HCEC 1CT (cell line): Measurements from ENCODE around the gene OR2C1.

Source experiments
- DNase-seq: peaks from one replicate; pipeline ENCODE4 v3.0.0-alpha.2; 2017

Gene OR2C1

DNA sequence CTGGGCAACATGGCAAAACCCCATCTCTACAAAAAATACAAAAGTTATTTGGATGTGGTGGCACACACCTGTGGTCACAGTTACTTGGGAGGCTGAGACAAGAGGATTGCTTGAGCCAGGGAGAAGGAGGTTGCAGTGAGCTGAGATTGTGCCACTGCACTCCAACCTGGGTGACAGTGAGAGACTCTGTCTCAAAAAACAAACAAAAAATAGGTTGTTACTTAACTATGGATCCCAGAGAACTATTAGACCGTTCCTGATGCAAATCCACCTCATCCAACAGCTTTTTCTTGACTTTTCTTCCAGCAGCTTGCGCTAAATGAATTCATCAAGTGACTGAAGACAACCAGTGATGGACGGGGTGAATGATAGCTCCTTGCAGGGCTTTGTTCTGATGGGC is at the start of gene OR2C1:
TSS of gene OR2C1 (plus strand) at position 301 of the 400 bp plus-strand sequence. CDS start at position 353, 52 bp downstream.
- no peak for DNase-seq

DNA sequence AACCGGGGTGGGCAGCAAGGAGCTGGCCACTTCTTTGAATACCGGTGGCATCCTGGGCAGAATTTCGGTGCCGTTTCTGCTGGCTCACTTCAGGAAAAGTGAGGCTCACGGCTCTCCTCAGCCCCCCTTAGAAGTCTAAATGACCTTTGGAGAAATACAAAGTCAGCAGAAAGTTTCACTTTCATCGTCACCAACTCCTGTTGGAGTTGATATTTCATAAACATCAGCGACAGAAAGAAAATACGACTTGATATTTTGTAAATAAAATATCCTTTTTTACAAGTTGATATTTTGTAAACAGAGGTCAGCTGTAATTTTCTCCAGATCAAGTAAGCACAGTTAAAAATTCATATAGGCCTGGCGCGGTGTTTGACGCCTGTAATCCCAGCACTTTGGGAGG is 49.6 kb upstream of the OR2C1 start:
- DNase-seq: no peak

DNA sequence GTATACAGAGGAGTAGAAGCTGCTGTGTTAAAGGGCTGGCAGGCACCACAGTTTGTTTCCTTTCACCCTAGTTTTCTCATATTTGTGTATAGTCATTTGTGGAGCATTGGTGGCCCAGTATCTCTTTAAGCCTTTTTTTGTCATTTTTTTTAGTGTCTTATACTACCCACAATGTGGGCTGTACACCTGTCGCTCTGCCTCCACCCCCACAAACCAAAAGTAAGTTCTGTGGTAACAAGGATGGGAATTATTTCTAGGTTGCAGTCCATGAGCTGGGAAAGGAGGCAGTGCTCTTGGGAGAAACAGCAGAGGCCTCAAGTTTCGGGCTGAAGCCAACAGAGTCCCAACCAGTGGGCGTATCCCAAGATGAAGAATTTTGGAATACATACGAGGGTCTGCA is 44.2 kb upstream of the OR2C1 start:
- no peak for DNase-seq

DNA sequence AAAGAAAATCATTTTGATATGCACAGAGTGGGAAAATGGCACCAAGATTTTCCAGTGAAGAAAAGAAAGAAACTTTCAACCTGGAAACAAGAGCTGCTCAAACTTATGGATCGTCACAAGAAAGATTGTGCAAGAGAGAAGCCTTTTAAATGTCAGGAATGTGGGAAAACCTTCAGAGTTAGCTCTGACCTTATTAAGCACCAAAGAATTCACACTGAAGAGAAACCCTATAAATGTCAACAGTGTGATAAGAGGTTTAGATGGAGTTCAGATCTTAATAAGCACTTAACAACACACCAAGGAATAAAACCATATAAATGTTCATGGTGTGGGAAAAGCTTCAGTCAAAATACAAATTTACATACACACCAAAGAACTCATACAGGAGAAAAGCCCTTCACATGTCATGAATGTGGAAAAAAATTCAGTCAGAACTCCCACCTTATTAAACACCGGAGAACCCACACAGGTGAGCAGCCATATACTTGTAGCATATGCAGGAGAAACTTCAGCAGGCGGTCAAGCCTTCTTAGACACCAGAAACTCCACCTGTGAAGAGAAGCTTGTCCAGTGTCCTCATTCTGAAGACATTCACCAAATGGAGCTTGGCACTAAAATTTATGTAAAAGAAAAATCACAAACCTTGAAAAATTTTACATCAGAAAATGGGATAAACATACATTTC is 38.2 kb upstream of the OR2C1 start:
- no peak for DNase-seq

DNA sequence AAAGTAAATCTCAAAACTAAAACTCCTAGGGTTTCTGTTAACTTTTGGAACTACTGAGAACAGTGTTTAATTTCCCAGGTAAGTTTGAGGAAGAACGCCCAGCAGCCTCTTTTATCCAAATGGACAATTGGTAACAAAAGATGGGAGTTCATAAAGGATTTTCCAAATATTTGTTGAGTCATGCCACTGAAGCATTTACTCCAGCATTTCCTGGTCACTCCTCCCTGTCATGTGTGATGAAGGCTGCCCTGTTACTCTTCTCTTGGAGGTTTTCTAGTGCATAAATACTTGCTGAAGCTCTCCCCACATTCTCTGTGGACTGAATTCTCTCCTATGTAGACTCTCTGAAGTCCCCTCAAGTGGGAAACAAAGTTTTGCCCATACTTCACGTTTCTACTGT is 33.9 kb upstream of the OR2C1 start:
- DNase-seq: no peak

DNA sequence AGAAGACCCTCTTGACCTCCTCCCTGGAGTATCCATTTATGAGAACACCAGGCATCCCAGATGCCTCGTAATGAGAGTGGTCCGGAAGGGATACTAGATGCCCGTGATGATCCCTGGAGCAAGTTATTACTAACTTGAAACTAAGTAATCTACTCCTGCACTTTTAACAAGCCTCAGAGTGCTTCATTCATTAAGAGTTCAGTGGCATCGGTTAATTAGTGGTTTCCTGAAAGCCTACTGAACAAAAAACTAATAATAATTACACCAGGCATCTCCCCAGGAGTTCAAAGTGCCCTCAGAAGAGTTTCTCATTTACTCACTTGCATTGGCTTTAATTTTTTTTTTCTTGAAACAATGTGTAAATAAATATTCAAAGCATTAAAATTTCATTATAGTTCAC is 28.2 kb upstream of the OR2C1 start:
- no peak for DNase-seq

DNA sequence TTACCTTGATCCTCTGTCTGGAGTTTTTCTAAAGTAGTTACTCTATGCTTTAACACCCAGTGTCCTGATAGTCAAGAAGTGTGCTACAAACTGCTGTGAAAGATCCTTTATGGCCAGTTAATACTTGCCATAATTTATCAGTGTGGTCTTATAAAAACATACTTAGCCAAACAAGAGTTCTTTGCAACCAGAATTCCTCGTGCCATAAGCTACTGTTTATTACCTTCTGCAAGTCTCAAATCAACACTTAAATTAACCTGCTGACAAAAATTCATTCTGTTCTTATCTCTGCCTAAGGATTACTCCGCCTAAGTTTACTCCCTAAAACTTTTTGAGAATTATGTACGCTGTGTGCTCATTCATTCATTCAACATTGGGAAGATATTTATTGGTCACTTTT is 27.6 kb upstream of the OR2C1 start:
- no peak for DNase-seq

DNA sequence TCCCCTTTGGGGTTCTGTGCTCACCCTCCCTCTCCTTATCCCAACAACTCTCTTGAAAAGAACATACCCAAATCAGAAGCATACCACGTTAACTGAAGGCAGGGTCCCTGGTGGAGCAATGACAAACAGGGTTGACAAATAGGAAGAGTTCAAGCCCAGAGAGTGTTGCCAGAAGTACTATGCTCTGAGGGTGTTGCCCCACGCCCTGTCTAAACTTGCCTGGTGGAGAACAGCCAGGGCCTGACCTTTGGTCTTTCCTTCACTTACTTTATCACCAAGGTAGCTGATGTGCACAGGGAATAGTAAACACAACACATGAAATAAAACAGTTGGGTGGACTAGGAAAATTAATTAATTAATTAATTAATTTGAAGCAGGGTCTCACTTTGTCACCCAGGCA is 27.0 kb upstream of the OR2C1 start:
- no peak for DNase-seq

DNA sequence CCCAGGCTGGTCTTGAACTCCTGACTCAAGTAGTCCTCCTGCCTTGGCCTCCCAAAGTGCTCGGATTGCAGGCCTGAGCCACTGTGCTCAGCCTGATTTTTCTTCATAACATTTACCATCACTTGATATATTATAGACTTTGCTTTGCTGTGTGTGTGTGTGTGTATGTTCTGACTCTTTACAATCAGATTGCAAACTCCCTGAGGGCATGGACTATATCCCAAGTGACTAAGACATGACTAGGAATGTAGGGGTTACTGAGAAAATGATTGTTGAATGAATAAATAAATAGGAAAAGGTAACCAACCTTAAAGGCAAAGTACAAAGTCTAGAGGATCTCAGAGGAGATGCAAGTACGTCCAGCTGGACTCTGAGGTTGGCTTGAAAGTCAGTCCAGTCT is 9.6 kb upstream of the OR2C1 start:
- DNase-seq: no peak

DNA sequence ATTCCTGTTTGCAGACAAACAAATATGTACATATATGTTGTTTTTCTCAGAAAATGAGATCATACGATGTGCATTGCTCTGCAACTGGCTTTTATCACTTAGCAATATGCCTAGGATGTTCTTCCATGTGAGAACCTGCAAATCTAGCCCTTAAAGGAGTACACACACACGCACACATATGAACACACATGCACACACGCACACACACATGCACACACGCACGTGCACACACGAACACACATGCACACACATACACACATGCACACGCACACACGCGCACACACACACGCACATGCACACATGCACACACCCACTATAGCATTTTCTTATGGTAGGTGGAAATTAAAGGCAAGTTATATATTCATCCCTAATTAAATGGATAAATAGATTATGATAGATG is 8.1 kb upstream of the OR2C1 start:
- no peak for DNase-seq

DNA sequence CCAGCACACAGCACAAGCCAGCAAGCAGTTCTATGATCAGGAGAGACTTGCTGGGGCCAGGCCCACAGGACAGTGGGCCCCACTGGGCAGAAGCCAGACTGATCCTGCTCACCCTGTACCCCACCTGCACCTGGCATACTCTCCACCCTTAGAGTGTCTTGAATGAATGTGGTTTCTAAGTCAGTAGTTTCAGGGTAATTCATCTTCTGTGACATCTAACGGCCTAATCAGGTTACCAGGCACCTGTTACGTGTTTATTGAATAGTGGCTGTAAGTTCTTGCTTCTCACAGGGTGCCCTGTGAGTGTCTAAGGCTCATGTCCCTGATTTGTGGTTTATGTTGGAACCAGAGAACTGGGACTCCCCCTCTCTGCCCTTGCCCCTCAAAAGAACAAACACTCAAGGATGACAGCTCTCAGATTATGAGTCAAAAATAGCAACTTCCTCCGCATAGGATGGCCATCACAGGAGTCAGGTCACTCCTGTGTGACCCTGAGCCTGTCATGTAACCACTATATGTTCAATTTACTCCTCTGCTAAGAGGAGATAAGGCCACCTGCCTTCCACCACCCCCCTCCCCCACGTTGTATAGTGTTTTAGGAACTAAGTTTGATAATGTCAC is 7.0 kb upstream of the OR2C1 start:
- no peak for DNase-seq

DNA sequence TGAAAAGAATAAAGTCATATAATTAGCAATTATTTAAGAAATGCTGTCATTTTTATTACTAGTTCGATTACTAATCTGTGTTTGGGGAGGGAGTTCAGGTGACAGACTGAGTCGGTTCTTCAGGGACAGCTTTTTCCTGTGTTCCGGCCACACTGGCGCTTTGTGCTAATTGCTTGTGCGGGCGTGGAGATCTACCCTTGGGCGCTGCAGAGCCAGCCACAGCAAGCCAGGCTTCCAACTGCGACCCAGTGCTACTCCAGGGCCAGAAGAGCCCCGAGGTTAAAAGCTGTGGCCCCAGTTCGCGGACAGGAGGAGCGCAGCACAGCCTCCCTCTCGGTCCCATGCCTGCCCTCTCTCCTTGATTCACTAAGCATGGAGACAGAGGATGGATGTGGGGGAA is 6.5 kb upstream of the OR2C1 start:
- no peak for DNase-seq

DNA sequence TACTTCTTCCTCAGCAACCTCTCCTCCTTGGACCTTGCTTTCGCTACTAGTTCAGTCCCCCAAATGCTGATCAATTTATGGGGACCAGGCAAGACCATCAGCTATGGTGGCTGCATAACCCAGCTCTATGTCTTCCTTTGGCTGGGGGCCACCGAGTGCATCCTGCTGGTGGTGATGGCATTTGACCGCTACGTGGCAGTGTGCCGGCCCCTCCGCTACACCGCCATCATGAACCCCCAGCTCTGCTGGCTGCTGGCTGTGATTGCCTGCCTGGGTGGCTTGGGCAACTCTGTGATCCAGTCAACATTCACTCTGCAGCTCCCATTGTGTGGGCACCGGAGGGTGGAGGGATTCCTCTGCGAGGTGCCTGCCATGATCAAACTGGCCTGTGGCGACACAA is 429 bp downstream of the OR2C1 start:
- DNase-seq: no peak

DNA sequence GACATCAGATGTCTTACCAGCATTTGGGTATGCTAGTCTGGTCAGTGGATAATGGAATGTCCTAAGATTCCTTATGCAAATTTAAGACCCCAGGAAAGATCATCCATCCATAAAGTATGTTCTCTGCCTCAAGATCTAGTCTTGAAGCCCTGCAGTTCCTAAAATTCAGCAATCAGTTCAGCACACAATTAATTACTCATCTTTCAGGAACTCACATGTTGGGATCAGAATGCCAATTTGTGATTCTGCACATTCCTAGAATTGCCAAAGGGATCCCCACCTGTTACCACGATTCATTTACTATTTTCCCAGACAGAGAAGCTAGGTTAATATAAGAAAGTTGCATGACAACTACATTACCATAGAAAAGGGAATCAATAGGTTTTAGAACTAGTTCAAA is 3.2 kb downstream of the OR2C1 start:
- no peak for DNase-seq

DNA sequence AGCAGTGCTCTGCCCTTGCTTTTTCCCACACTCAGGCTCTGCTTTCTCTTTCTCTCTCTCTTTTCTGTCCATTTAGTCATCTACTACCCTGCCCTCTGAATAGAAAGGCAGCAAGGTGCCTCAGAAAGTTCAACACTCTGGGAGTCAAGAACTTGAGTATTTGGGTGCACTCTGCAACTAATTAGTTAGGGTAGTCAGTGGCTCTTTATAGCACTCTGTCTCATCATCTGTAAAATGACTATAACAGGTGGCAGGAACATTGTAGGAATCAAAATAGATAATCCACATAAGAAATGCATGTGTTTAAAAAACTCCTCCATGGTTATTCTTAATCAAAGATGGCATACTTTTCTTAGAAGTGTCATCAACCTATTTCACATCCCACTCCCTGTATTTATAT is 7.2 kb downstream of the OR2C1 start:
- DNase-seq: no peak

DNA sequence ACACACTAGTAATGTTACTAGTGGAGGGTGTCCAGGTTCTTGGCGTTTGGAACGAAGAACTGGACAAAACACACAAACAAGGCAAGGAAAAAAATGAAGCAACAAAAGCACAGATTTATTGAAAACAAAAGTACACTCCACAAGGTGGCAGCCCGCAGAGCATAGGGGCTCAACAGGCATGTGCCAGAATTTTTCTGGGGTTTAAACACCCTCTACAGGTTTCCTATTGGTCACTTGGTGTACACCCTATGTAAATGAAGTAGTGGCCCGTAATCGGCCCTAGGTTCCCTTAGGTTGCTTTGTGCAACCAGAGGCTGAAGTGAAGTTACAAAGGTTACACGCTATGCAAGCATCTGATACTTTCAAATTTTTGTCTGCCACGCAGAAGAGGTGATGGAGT is 8.1 kb downstream of the OR2C1 start:
- no peak for DNase-seq

DNA sequence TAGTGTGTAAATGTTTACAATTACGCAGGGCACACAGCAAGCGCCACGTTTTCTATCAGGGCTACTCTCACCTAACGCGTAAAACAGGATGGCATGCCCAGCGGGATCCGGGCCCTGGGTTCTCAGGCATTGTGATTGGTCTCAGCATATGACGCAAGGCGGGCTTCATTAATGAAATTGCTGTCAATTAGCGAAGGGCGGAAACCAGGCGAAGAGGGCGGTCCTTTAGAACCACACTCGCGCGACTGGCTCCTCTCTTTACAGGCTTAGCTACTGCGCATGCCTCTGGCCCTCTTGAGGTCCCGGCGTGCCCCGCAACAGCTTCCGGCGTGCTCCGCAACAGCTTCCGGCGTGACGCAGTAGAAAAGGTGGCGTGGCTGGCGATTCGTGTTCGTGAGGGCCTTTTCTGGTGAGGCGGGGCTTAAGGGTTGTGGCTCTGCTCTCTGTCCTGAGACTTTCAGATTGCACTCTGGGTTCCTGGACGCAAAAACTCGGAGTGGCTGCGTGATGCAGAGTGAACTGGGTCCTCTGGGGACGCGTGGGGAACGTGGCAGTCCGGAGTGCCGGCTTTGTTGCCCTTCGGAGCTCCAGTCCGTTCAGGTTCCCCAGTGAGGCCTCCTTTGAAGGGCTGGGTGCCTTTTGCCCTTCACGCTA is 9.2 kb downstream of the OR2C1 start:
- DNase-seq: peak; percentile 94

DNA sequence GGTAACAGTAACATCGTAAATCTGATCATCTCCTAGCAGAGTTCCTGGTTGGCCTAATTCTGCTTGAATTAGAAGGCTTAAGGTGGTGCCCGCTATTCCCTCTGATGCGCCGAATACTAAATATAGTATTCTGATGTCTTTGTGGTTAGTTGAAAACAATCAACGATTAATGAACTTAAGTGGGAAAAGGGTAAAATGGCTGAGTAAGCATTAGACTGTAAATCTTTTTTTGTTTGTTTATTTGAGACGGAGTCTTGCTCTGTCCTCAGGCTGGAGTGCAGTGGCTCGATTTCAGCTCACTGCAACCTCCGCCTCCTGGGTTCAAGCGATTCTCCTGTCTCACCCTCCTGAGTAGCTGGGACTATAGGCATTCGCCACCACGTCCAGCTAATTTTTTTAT is 13.4 kb downstream of the OR2C1 start:
- DNase-seq: no peak

DNA sequence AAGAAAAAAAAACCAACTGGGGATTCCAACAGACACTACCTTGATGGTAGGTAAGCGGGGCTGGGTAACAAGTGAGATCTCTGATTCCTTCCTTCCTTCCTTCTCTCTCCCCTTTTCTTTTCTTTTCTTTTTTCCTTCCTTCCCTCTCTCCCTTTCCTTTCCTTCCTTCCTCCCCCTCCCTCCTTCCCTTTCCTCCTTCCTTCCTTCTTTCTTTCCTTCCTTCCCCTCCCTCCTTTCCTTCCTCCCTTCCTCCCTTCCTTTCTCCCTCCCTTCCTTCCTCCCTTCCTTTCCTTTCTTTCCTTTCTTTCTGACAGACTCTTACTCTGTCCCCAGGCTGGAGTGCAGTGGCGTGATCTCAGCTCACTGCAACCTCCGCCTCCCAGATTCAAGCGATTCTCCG is 20.0 kb downstream of the OR2C1 start:
- no peak for DNase-seq

DNA sequence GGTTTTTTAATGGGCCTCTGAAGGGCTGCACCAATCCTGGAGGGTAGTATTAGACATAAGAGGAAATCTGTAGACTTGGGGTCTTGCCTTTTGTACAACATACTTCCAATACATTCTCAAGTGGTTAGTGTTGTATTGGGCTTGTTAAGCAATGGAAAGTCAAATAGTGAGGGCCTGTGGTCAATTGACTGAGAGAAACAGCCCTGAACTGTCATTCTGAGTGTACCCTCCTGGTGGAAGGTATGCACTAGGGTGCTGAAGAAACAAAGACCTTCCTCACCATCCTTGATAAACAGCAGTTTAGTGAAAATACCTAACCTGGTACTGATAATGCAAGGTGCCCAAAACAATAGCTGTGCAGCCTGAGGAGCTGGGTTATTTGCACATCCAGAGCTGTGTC is 22.2 kb downstream of the OR2C1 start:
- no peak for DNase-seq

DNA sequence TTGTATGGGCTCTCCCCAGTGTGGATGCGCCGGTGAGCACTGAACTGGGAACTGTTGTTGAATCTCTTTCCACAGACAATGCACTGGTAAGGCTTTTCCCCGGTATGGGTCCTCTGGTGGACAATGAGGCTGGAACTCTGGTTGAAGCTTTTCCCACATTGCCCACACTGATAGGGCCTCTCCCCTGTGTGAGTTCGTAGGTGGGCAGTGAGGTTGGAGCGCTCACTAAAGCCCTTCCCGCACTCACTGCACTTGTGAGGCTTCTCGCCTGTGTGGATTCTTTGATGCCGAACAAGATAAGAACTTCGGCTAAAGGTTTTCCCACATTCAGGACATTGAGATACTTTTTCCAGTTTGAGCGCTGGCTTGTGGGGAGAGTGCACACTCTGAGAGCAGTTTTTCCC is 27.4 kb downstream of the OR2C1 start:
- DNase-seq: no peak

DNA sequence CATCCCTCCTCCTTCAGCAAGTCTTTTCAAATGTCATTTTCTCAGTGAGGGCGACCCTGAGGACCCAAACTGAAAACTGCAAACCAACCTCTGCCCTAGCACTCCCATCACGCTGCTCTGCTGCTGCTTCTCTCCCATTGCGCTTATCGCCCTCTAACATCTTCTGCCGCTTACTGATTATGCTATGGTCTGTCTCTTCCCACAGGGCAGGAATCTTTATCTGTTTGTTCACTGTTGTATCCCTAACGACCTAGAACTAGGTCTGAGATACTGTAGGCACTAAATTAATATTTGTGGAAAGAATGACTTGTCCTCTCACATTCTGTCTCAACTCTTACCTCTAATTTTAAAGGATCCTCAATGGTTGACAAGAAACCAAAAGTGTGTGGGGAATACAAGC is 32.6 kb downstream of the OR2C1 start:
- DNase-seq: no peak

DNA sequence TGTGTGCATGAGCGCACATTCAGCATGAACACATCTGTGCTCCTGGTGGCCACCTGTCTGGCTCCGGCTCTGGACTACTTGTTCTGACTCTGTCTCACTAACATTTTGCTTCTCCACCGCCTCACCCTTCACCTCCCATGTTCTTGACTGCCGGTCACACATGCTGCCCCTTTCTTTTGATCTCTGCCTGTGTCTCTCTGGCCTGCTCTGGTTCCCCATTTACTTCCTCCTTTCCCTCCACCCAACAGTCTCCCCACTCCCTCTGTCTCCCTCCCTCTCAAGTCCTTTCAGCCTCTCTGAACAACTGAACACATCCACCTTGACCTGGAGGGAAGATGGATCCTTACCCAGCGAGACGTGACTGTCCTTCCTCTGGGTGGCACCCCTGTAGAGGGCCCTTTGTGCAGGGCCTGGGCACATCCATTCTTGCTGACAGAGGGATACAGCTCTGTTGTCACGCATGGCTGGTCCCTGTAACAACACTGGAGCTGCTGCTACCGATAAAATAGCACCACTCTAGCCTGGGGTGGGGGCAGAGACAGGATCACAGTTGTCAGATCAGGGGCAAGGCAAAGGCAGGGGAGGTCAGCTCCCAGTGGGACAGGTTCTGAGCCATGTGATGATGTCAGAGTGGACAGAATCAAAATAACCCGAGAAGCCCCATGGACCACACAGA is 34.1 kb downstream of the OR2C1 start:
- DNase-seq: no peak

DNA sequence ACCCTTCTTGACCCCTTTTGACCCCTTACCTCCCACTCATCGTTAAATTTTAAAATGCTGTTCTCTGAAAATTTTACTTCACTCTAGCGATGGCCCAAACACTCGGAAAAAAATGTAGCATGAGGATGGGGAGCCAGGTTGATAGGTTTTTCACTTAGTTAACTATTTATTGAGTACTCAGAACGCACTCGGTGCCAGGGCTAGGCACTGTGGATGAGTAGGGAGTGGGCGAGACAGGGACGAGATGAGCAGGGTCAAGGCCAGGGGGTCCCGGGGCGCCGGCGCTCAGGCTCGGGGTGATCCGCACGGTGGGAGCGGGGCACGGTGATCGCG is 44.7 kb downstream of the OR2C1 start:
- no peak for DNase-seq
